HPDE6-E6E7 (cell line): ENCODE measurements around the gene MIA2.
"Not testable (repeated sequence)": the region's sequence is repeated elsewhere in the genome, so short reads cannot be mapped to it uniquely, and the experiment has no call there.

Source experiments
- DNase-seq: peaks from one replicate; pipeline ENCODE4 v3.0.0; 2011; ENCODE audit warnings: missing footprints; ENCODE audit errors: extremely low spot score

Gene MIA2

GRCh38 chr14:39266871-39267607 lies 33.3 kb downstream of the MIA2 start:
- no peak for DNase-seq

DNA sequence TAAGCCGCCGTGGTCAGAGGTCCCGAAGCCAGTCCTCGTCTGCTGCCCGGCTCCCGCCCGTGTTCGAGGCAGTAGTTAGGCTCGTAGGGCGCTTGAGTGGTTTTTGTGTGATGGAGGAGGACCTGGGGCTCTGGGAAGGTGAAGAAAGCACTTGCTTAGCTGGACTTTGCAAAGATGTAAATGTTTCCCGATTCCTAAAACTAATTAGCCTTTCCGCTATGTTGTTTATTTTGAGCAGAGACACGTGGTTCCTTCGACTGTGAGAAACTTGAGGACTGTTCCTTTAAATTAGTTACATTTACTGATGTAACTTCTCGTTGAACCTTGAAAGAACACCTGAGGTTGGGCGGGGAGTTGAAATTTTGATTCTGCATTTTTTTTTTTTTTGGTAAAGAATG lies 33.9 kb downstream of the MIA2 start:
- DNase-seq = no peak

GRCh38 chr14:39268393-39268792 lies 34.7 kb downstream of the MIA2 start:
- no peak for DNase-seq

GRCh38 chr14:39272918-39273317 lies 39.2 kb downstream of the MIA2 start:
- no peak for DNase-seq

- no peak for DNase-seq
These were observed 41.7 kb downstream of the MIA2 start for GRCh38 chr14:39275395-39275794.

DNA sequence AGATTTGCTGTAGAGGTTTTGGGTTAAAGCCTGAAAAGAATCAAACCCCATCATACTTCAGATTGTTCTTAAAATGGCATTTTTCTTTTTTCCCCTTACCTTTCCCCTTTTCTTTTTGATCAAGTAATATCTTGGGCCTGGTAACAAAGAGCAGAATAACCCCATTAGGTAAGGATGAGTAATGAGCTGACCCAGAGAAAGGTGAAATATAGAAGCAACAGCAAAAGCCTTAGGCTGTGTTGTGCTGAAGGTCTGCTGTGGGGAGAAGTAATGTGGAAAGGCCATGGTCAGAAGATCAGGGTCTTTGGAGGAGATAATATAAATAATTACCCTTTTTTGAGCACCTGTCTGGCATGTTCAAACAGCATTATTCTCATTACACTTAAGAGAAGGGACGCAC lies 42.3 kb downstream of the MIA2 start:
- DNase-seq = no peak

GRCh38 chr14:39276579-39277114 lies 42.9 kb downstream of the MIA2 start:
- no peak for DNase-seq

- DNase-seq = no peak
These were observed 45.8 kb downstream of the MIA2 start for GRCh38 chr14:39279515-39279914.

DNA sequence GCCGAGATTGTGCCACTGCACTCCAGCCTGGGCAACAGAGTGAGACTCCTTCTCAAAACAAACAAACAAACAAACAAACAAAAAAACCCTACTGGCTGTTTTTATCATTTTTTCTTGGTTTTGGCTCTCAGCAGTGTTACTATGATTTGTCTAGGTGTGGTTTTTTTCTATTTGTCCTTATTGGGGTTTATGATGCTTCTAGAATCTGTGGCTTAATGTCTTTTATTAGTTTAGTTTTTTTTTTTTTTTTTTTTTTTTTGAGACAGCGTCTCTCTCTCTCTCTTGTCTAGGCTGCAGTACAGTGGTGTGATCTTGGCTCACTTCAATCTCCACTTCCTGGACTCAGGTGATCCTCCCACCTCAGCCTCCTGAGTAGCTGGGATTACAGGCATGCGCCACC lies 47.0 kb downstream of the MIA2 start:
- not testable (repeated sequence) for DNase-seq

DNA sequence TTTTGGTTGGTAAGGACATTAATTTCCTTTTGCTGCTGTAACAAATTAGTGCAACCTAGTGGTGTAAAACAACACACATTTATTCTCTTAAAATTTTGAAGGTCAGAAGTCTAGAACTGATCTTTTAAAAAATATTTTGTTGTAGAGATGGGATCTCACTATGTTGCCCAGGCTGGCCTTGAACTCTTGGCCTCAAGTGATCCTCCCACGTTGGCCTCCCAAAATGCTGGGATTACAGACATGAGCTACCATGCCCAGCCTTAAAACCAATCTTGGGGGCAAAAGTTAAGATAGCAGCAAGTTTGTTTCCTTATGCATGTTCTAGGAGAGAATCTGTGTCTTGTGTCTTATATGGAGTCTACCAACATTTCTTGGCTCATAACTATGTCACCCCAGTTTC lies 55.8 kb downstream of the MIA2 start:
- DNase-seq = no peak

GRCh38 chr14:39291701-39292100 lies 58.0 kb downstream of the MIA2 start:
- no peak for DNase-seq

GRCh38 chr14:39293629-39294028 lies 59.9 kb downstream of the MIA2 start:
- no peak for DNase-seq

GRCh38 chr14:39300389-39300788 lies 66.7 kb downstream of the MIA2 start:
- not testable (repeated sequence) for DNase-seq

GRCh38 chr14:39302124-39302810 lies 68.6 kb downstream of the MIA2 start:
- no peak for DNase-seq

- no peak for DNase-seq
These were observed 69.4 kb downstream of the MIA2 start for GRCh38 chr14:39303115-39303514.

DNA sequence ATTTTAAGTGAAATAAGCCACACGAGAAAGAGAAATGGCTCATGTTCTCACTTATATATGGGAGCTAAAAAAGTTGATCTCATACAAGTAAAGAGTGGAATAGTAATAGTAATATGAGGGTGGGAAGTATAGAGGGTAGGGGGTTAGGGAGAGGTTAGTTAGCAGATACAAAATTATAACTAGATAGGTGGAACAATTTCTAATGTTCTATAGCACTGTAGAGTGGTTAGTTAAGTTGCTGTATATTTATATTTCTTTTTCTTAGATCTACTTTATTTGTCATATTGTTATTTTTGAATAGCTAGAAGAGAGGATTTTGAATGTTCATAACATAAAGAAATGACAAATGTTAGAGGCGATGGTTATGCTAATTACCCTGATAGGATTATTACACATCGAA lies 74.1 kb downstream of the MIA2 start:
- no peak for DNase-seq

DNA sequence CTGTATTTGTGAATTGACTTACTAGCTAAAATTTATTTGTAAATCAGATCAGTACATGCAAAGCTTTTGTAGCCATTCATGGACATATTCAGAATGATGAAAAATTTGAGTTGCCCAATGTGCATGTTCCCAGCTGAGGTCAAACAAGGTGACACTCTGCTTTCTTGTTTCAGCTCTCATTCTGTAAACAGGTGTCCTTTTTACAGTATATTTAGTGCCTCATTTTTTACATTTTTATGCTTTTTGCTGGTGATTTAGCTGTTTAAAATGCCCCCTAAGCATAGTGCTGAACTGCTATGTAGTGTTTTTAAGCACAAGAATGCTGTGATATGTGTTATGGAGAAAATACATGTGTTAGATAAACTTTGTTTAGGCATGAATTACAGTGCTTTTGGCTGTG lies 76.3 kb downstream of the MIA2 start:
- no peak for DNase-seq

GRCh38 chr14:39315859-39316444 lies 82.2 kb downstream of the MIA2 start:
- DNase-seq = no peak

- DNase-seq = no peak
These were observed 83.3 kb downstream of the MIA2 start for GRCh38 chr14:39316830-39317553.

DNA sequence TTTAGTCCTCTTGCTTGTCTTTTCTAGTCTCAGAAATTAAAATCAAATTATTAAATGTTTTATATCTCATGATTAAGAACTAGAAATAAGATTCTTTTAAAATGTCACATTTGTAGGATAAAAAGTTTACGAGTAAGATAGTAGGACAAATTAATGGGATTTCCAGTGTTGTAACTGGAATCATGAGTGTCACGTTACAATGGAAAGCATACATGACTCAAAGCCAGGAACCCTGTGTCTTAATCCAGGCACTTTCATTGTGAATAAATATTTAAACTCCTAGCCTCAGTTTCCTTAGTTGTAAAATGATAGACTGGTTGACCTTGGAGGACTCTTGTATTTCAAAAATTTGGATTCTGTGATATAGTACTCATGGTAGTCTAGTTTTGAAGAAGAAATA lies 84.9 kb downstream of the MIA2 start:
- no peak for DNase-seq

DNA sequence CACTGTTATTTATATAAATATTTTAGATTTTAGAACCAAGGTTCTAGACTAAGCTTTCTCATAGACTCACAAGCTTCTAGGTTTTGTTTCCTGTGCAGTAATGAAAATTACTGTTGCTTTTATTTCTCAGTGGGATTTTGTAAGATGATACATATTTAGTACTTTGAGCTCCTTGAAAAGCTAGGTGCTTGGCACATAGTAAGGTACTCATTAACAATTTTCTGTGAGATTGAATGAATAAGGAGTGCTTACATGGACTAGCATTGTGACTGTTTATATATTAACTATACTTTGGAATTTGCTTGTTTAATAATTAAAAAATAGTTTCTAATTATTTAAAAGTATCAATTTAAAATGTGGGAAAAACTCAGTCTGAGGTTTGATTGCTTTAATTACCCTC lies 85.7 kb downstream of the MIA2 start:
- no peak for DNase-seq

- no peak for DNase-seq
These were observed 86.6 kb downstream of the MIA2 start for GRCh38 chr14:39320318-39320717.
